SJCRH30 (cell line): ENCODE measurements around the gene RASGEF1B. TPM values are rescaled to one million over a fixed set of nuclear protein-coding genes. Genes with fewer than 3 reads are reported as not detected.
"Not testable (repeated sequence)": the region's sequence is repeated elsewhere in the genome, so short reads cannot be mapped to it uniquely, and the experiment has no call there.

ENCODE experiments used
- DNase-seq, 2 experiments: peaks; one replicate each; pipeline ENCODE4 v3.0.0-alpha.2; 2015 to 2020
- H3K27ac ChIP-seq: fragments of 250-450 bp; sonication (Bioruptor Pico); 2 replicates; pipeline ENCODE4 v1.5.1; 2020; ENCODE audit warnings: mild to moderate bottlenecking, moderate library complexity
- H3K27me3 ChIP-seq: fragments of 250-450 bp; sonication (Bioruptor Pico); 2 replicates; pipeline ENCODE4 v1.5.1; 2020; ENCODE audit warnings: mild to moderate bottlenecking, moderate library complexity
- H3K36me3 ChIP-seq: fragments of 250-450 bp; sonication (Bioruptor Pico); 2 replicates; pipeline ENCODE4 v1.5.1; 2020; ENCODE audit warnings: mild to moderate bottlenecking, moderate library complexity
- H3K4me1 ChIP-seq: fragments of 250-450 bp; sonication (Bioruptor Pico); 2 replicates; pipeline ENCODE4 v1.5.1; 2020; ENCODE audit warnings: mild to moderate bottlenecking, moderate library complexity
- H3K4me3 ChIP-seq: fragments of 250-450 bp; sonication (Bioruptor Pico); 2 replicates; pipeline ENCODE4 v1.5.1; 2020; ENCODE audit warnings: mild to moderate bottlenecking, moderate library complexity
- H3K9me3 ChIP-seq: fragments of 250-450 bp; sonication (Bioruptor Pico); replicated peaks from 2 replicates; pipeline ENCODE4 v1.5.1; 2020; ENCODE audit warnings: mild to moderate bottlenecking, moderate library complexity
- total RNA-seq: library from RNA; depleted of rRNA; stranded (reverse); fragments of >200 nt; shearing (Covaris generic); gene quantifications from 2 replicates; pipeline ENCODE4 v1.2.3, GENCODE V29; 2014

The RASGEF1B gene
- total RNA-seq, 1 experiment from 2014 or later: 0.10 TPM

- no peaks in the 10 kb centered on the region for H3K36me3 ChIP-seq
- H3K4me1 ChIP-seq: no peaks in the 10 kb centered on the region
- H3K27me3 ChIP-seq: peaks cover 4% of the 10 kb centered on the region; the same call in 1 of the 2 replicates
- no peak for DNase-seq
- H3K9me3 ChIP-seq: no peaks in the 10 kb centered on the region
- no peak overlapping the region for H3K4me3 ChIP-seq
- no peak overlapping the region for H3K27ac ChIP-seq
Measured at GRCh38 chr4:81482326-81482725, 10.6 kb upstream of the RASGEF1B start.

GRCh38 chr4:81481151-81481550, 9.4 kb upstream of the RASGEF1B start:
- Histone ChIP-seq H3K4me1 (no peaks in the 10 kb centered on the region), H3K4me3 (no peak overlapping the region), H3K27me3 (peaks cover 4% of the 10 kb centered on the region; the same call in 1 of the 2 replicates), H3K36me3 (no peaks in the 10 kb centered on the region), H3K9me3 (no peaks in the 10 kb centered on the region), H3K27ac (no peak overlapping the region)
- DNase-seq: no peak

- not testable (repeated sequence) for H3K36me3 ChIP-seq, DNase-seq, H3K9me3 ChIP-seq, H3K27ac ChIP-seq, H3K27me3 ChIP-seq, H3K4me3 ChIP-seq, H3K4me1 ChIP-seq
Measured at GRCh38 chr4:81479573-81479972, 7.9 kb upstream of the RASGEF1B start.

- not testable (repeated sequence) for H3K9me3 ChIP-seq, H3K4me1 ChIP-seq, H3K4me3 ChIP-seq, DNase-seq, H3K36me3 ChIP-seq, H3K27ac ChIP-seq
- peaks cover 19% of the 10 kb centered on the region; the same call in 1 of the 2 replicates for H3K27me3 ChIP-seq
Measured at GRCh38 chr4:81473331-81474265, 1.9 kb upstream of the RASGEF1B start.

- H3K9me3 ChIP-seq: no peaks in the 10 kb centered on the region
- H3K4me1 ChIP-seq: peaks cover 3% of the 10 kb centered on the region; the same call in 1 of the 2 replicates
- H3K36me3 ChIP-seq: no peaks in the 10 kb centered on the region
- peak overlapping the region; percentile 58 for H3K4me3 ChIP-seq
- H3K27ac ChIP-seq: no peak overlapping the region
- peak; percentile 10 to 29 for DNase-seq
- peaks cover 19% of the 10 kb centered on the region; the same call in 1 of the 2 replicates for H3K27me3 ChIP-seq
Measured at GRCh38 chr4:81472281-81473182, 825 bp upstream of the RASGEF1B start.

- Histone ChIP-seq H3K4me1 (peaks cover 3% of the 10 kb centered on the region; the same call in 1 of the 2 replicates), H3K27ac (no peak overlapping the region), H3K4me3 (peak overlapping the region; percentile 58), H3K27me3 (peaks cover 19% of the 10 kb centered on the region; the same call in 1 of the 2 replicates), H3K9me3 (no peaks in the 10 kb centered on the region), H3K36me3 (no peaks in the 10 kb centered on the region)
- DNase-seq: no peak
Measured at GRCh38 chr4:81471298-81471587, 464 bp downstream of the RASGEF1B start.

- DNase-seq: no peak
- Histone ChIP-seq H3K27me3 (peaks cover 19% of the 10 kb centered on the region; the same call in 1 of the 2 replicates), H3K9me3 (no peaks in the 10 kb centered on the region), H3K4me3 (peak overlapping the region; percentile 58), H3K27ac (no peak overlapping the region), H3K4me1 (peaks cover 3% of the 10 kb centered on the region; the same call in 1 of the 2 replicates), H3K36me3 (no peaks in the 10 kb centered on the region)
Measured at GRCh38 chr4:81470456-81471297, 1.0 kb downstream of the RASGEF1B start.

- Histone ChIP-seq H3K4me3 (no peak overlapping the region), H3K4me1 (peaks cover 3% of the 10 kb centered on the region; the same call in 1 of the 2 replicates), H3K36me3 (no peaks in the 10 kb centered on the region), H3K9me3 (no peaks in the 10 kb centered on the region), H3K27me3 (peaks cover 19% of the 10 kb centered on the region; the same call in 1 of the 2 replicates), H3K27ac (no peak overlapping the region)
- DNase-seq: no peak
Measured at GRCh38 chr4:81469781-81470455, 1.8 kb downstream of the RASGEF1B start.

GRCh38 chr4:81468678-81469077, 3.0 kb downstream of the RASGEF1B start:
- no peak for DNase-seq
- Histone ChIP-seq H3K4me3 (no peak overlapping the region), H3K36me3 (no peaks in the 10 kb centered on the region), H3K4me1 (peaks cover 3% of the 10 kb centered on the region; the same call in 1 of the 2 replicates), H3K9me3 (no peaks in the 10 kb centered on the region), H3K27me3 (peaks cover 19% of the 10 kb centered on the region; the same call in 1 of the 2 replicates), H3K27ac (no peak overlapping the region)

GRCh38 chr4:81467672-81467964, 4.1 kb downstream of the RASGEF1B start:
- peaks cover 19% of the 10 kb centered on the region; the same call in 1 of the 2 replicates for H3K27me3 ChIP-seq
- no peaks in the 10 kb centered on the region for H3K36me3 ChIP-seq
- H3K4me3 ChIP-seq: no peak overlapping the region
- DNase-seq: no peak
- H3K4me1 ChIP-seq: peaks cover 3% of the 10 kb centered on the region; the same call in 1 of the 2 replicates
- H3K27ac ChIP-seq: no peak overlapping the region
- H3K9me3 ChIP-seq: no peaks in the 10 kb centered on the region

GRCh38 chr4:81466841-81467671, 4.7 kb downstream of the RASGEF1B start:
- H3K27ac ChIP-seq: no peak overlapping the region
- peaks cover 3% of the 10 kb centered on the region; the same call in 1 of the 2 replicates for H3K4me1 ChIP-seq
- no peaks in the 10 kb centered on the region for H3K9me3 ChIP-seq
- peak; percentile 63 to 88 for DNase-seq
- H3K27me3 ChIP-seq: peaks cover 15% of the 10 kb centered on the region; the same call in 1 of the 2 replicates
- no peak overlapping the region for H3K4me3 ChIP-seq
- no peaks in the 10 kb centered on the region for H3K36me3 ChIP-seq

- H3K4me3 ChIP-seq: no peak overlapping the region
- peaks cover 8% of the 10 kb centered on the region; the same call in 1 of the 2 replicates for H3K27me3 ChIP-seq
- DNase-seq: no peak
- H3K36me3 ChIP-seq: no peaks in the 10 kb centered on the region
- no peaks in the 10 kb centered on the region for H3K9me3 ChIP-seq
- no peak overlapping the region for H3K27ac ChIP-seq
- no peaks in the 10 kb centered on the region for H3K4me1 ChIP-seq
Measured at GRCh38 chr4:81465406-81466340, 6.0 kb downstream of the RASGEF1B start.
